Activated naive CD4-positive, alpha-beta T cell treated with anti-CD3 and anti-CD28 coated beads, Interleukin-2, amount 50 U/mL, for 24 hours (primary cell): ENCODE results near the gene KIF1A.

Source experiments
- H3K27ac Mint-ChIP-seq: one replicate; pipeline ENCODE4 v1.8.0; 2021; ENCODE audit warnings: mild to moderate bottlenecking, mixed read lengths
- H3K27me3 Mint-ChIP-seq: one replicate; pipeline ENCODE4 v1.8.0; 2021; ENCODE audit warnings: mixed read lengths
- H3K36me3 Mint-ChIP-seq: one replicate; pipeline ENCODE4 v1.8.0; 2021; ENCODE audit warnings: mixed read lengths
- H3K4me1 Mint-ChIP-seq: one replicate; pipeline ENCODE4 v1.8.0; 2021; ENCODE audit warnings: mixed read lengths
- H3K4me3 Mint-ChIP-seq: one replicate; pipeline ENCODE4 v1.8.0; 2021; ENCODE audit warnings: mild to moderate bottlenecking, mixed read lengths
- H3K9me3 Mint-ChIP-seq: one replicate; pipeline ENCODE4 v1.8.0; 2021; ENCODE audit warnings: mixed read lengths

KIF1A gene

GRCh38 chr2:240814946-240815760 lies 4.9 kb downstream of the KIF1A start:
- no peak overlapping the region for H3K27ac Mint-ChIP-seq
- no peaks in the 10 kb centered on the region for H3K9me3 Mint-ChIP-seq
- H3K4me3 Mint-ChIP-seq = no peak overlapping the region
- H3K4me1 Mint-ChIP-seq = no peaks in the 10 kb centered on the region
- no peaks in the 10 kb centered on the region for H3K36me3 Mint-ChIP-seq
- H3K27me3 Mint-ChIP-seq = peaks cover 9% of the 10 kb centered on the region

- no peaks in the 10 kb centered on the region for H3K36me3 Mint-ChIP-seq
- H3K9me3 Mint-ChIP-seq = no peaks in the 10 kb centered on the region
- no peaks in the 10 kb centered on the region for H3K4me1 Mint-ChIP-seq
- peaks cover 9% of the 10 kb centered on the region for H3K27me3 Mint-ChIP-seq
- no peak overlapping the region for H3K27ac Mint-ChIP-seq
- H3K4me3 Mint-ChIP-seq = no peak overlapping the region
These were observed 5.7 kb downstream of the KIF1A start for GRCh38 chr2:240814280-240814679.

GRCh38 chr2:240813231-240813921 lies 6.6 kb downstream of the KIF1A start:
- Mint-ChIP-seq H3K4me3 (no peak overlapping the region), H3K9me3 (no peaks in the 10 kb centered on the region), H3K27ac (no peak overlapping the region), H3K36me3 (no peaks in the 10 kb centered on the region), H3K27me3 (peaks cover 7% of the 10 kb centered on the region), H3K4me1 (no peaks in the 10 kb centered on the region)

GRCh38 chr2:240812721-240813120 lies 7.3 kb downstream of the KIF1A start:
- H3K36me3 Mint-ChIP-seq = no peaks in the 10 kb centered on the region
- no peak overlapping the region for H3K27ac Mint-ChIP-seq

GRCh38 chr2:240812301-240812680 lies 7.7 kb downstream of the KIF1A start:
- Mint-ChIP-seq H3K4me3 (no peak overlapping the region), H3K4me1 (no peaks in the 10 kb centered on the region), H3K27me3 (peaks cover 3% of the 10 kb centered on the region), H3K36me3 (no peaks in the 10 kb centered on the region), H3K9me3 (no peaks in the 10 kb centered on the region), H3K27ac (no peak overlapping the region)

More at GRCh38 chr2:240812721-240813120, 7.3 kb downstream of the KIF1A start:
- no peaks in the 10 kb centered on the region for H3K4me1 Mint-ChIP-seq
- no peak overlapping the region for H3K4me3 Mint-ChIP-seq
- H3K27me3 Mint-ChIP-seq = peaks cover 4% of the 10 kb centered on the region
- no peaks in the 10 kb centered on the region for H3K9me3 Mint-ChIP-seq

- Mint-ChIP-seq H3K4me3 (no peak overlapping the region), H3K27ac (no peak overlapping the region), H3K9me3 (no peaks in the 10 kb centered on the region), H3K4me1 (no peaks in the 10 kb centered on the region), H3K27me3 (peaks cover 3% of the 10 kb centered on the region), H3K36me3 (no peaks in the 10 kb centered on the region)
These were observed 8.4 kb downstream of the KIF1A start for GRCh38 chr2:240811346-240812300.

GRCh38 chr2:240810621-240811020 lies 9.4 kb downstream of the KIF1A start:
- Mint-ChIP-seq H3K4me3 (no peak overlapping the region), H3K27ac (no peak overlapping the region), H3K27me3 (no peaks in the 10 kb centered on the region), H3K9me3 (no peaks in the 10 kb centered on the region), H3K4me1 (no peaks in the 10 kb centered on the region), H3K36me3 (no peaks in the 10 kb centered on the region)

GRCh38 chr2:240810199-240810598 lies 9.8 kb downstream of the KIF1A start:
- Mint-ChIP-seq H3K36me3 (peaks cover 2% of the 10 kb centered on the region), H3K27ac (no peak overlapping the region), H3K9me3 (peaks cover 3% of the 10 kb centered on the region), H3K27me3 (peaks cover 2% of the 10 kb centered on the region), H3K4me1 (no peaks in the 10 kb centered on the region), H3K4me3 (no peak overlapping the region)

GRCh38 chr2:240809276-240809675 lies 10.7 kb downstream of the KIF1A start:
- no peak overlapping the region for H3K4me3 Mint-ChIP-seq
- H3K27ac Mint-ChIP-seq = no peak overlapping the region
- H3K36me3 Mint-ChIP-seq = peaks cover 2% of the 10 kb centered on the region
- peaks cover 3% of the 10 kb centered on the region for H3K27me3 Mint-ChIP-seq
- peaks cover 5% of the 10 kb centered on the region for H3K9me3 Mint-ChIP-seq
- no peaks in the 10 kb centered on the region for H3K4me1 Mint-ChIP-seq

- H3K27me3 Mint-ChIP-seq = peaks cover 9% of the 10 kb centered on the region
These were observed 13.6 kb downstream of the KIF1A start for GRCh38 chr2:240806459-240806858.

GRCh38 chr2:240806006-240806405 lies 14.0 kb downstream of the KIF1A start:
- Mint-ChIP-seq H3K9me3 (peaks cover 5% of the 10 kb centered on the region), H3K36me3 (peaks cover 6% of the 10 kb centered on the region), H3K4me3 (no peak overlapping the region), H3K4me1 (no peaks in the 10 kb centered on the region), H3K27ac (no peak overlapping the region), H3K27me3 (peaks cover 9% of the 10 kb centered on the region)

More at GRCh38 chr2:240806459-240806858, 13.6 kb downstream of the KIF1A start:
- H3K4me1 Mint-ChIP-seq = no peaks in the 10 kb centered on the region
- H3K4me3 Mint-ChIP-seq = no peak overlapping the region
- peaks cover 5% of the 10 kb centered on the region for H3K9me3 Mint-ChIP-seq
- H3K36me3 Mint-ChIP-seq = peaks cover 4% of the 10 kb centered on the region
- no peak overlapping the region for H3K27ac Mint-ChIP-seq

- Mint-ChIP-seq H3K4me1 (no peaks in the 10 kb centered on the region), H3K4me3 (no peak overlapping the region), H3K36me3 (peaks cover 6% of the 10 kb centered on the region), H3K9me3 (peaks cover 5% of the 10 kb centered on the region), H3K27ac (no peak overlapping the region), H3K27me3 (peaks cover 16% of the 10 kb centered on the region)
These were observed 16.8 kb downstream of the KIF1A start for GRCh38 chr2:240803191-240803590.

- H3K4me1 Mint-ChIP-seq = no peaks in the 10 kb centered on the region
- H3K27ac Mint-ChIP-seq = no peak overlapping the region
- H3K9me3 Mint-ChIP-seq = no peaks in the 10 kb centered on the region
- H3K4me3 Mint-ChIP-seq = no peak overlapping the region
- peaks cover 3% of the 10 kb centered on the region for H3K36me3 Mint-ChIP-seq
- peaks cover 19% of the 10 kb centered on the region for H3K27me3 Mint-ChIP-seq
These were observed 20.8 kb downstream of the KIF1A start for GRCh38 chr2:240799033-240799820.

- H3K4me3 Mint-ChIP-seq = no peak overlapping the region
- H3K4me1 Mint-ChIP-seq = no peaks in the 10 kb centered on the region
- H3K36me3 Mint-ChIP-seq = peaks cover 2% of the 10 kb centered on the region
- H3K27ac Mint-ChIP-seq = no peak overlapping the region
- H3K27me3 Mint-ChIP-seq = peaks cover 18% of the 10 kb centered on the region
- H3K9me3 Mint-ChIP-seq = no peaks in the 10 kb centered on the region
These were observed 21.6 kb downstream of the KIF1A start for GRCh38 chr2:240798327-240798905.
